ENCODE data around the gene PADI2.
"Not testable (repeated sequence)": the region's sequence is repeated elsewhere in the genome, so short reads cannot be mapped to it uniquely, and the experiment has no call there.

The PADI2 gene

DNA sequence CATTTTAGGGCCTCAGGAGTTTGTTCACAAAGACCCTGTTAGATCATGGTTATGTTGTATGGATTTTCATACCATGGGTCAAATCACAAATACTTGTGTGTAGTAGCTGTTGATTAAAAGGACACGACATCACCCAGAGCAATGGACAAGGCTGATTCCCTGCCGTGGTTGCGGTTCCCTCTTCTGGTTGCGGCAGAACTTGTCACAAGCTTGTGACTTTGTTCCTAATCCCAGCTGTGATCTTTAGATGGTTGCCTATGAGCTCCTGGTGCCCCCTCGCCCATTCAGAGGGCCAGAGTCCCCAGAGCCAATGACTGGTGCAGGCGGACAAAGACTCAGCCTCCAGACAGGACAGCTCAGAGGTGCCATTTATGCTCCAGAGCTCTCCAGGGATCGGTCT lies 53.6 kb downstream of the PADI2 start:
- Histone ChIP-seq H3K4me3 (ENCODE audit: low read length) (no peak overlapping the region), H3K27ac (ENCODE audit: low read depth, low read length) (no peak overlapping the region), H3K36me3 (ENCODE audit: insufficient read depth, low read length) (no peaks in the 10 kb centered on the region), H3K4me1 (ENCODE audit: insufficient read depth, low read length) (no peaks in the 10 kb centered on the region), H3K27me3 (ENCODE audit: insufficient read depth, low read length) (no peaks in the 10 kb centered on the region), H3K9me3 (ENCODE audit: insufficient read depth, low read depth, low read length) (peaks cover 6% of the 10 kb centered on the region; the same call in 1 of the 2 replicates), H3K9ac (ENCODE audit: low read depth, low read length) (no peak overlapping the region)
- 81% methylated on average over 7 of the region's 7 CpGs for WGBS

DNA sequence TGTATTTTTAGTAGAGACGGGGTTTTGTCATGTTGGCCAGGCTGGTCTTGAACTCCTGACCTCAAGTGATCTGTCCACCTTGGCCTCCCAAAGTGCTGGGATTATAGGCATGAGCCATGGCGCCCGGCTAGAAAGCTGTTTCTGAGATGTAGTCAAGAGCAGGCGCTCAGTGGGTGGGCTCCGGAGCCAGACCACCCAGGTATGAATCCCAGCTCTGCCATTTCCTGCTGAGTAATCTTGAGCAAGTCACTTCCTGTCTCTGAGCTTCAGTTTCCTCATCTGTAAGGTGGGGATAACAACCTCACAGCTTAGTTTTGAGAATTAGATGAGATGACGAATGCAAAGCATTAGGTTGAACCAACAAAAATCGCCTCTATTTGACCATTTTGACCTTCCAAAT lies 56.5 kb downstream of the PADI2 start:
- not testable (repeated sequence) for H3K27me3 ChIP-seq (ENCODE audit: insufficient read depth, low read length); H3K36me3 ChIP-seq (ENCODE audit: insufficient read depth, low read length); H3K27ac ChIP-seq (ENCODE audit: low read depth, low read length); H3K4me3 ChIP-seq (ENCODE audit: low read length); H3K9ac ChIP-seq (ENCODE audit: low read depth, low read length); H3K4me1 ChIP-seq (ENCODE audit: insufficient read depth, low read length); H3K9me3 ChIP-seq (ENCODE audit: insufficient read depth, low read depth, low read length)
- 77% methylated on average over 7 of the region's 7 CpGs for WGBS

DNA sequence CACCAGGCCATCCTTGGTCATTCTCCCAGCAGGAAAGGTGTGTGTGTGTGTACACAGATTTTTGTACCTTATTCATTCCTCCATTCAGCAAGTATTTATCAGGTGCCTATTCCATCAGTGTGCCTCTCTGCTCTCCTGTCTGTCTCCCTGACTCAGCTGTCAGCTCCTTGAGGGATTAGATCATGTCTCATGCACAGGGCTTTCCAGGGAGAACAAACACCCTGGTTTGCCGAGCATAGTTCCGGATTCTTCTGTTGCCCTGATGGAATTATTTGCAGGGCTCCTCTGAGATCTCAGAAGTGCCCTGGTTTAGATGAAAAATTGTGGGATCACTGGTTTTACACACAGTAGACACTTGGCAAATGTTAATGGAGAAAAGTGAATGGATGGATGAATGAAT lies 57.4 kb downstream of the PADI2 start:
- WGBS = 88% methylated on average over 2 of the region's 2 CpGs
- Histone ChIP-seq H3K9ac (ENCODE audit: low read depth, low read length) (no peak overlapping the region), H3K4me1 (ENCODE audit: insufficient read depth, low read length) (peaks cover 5% of the 10 kb centered on the region), H3K36me3 (ENCODE audit: insufficient read depth, low read length) (no peaks in the 10 kb centered on the region), H3K4me3 (ENCODE audit: low read length) (no peak overlapping the region), H3K27me3 (ENCODE audit: insufficient read depth, low read length) (no peaks in the 10 kb centered on the region), H3K27ac (ENCODE audit: low read depth, low read length) (no peak overlapping the region), H3K9me3 (ENCODE audit: insufficient read depth, low read depth, low read length) (peaks cover 6% of the 10 kb centered on the region; the same call in 1 of the 2 replicates)

DNA sequence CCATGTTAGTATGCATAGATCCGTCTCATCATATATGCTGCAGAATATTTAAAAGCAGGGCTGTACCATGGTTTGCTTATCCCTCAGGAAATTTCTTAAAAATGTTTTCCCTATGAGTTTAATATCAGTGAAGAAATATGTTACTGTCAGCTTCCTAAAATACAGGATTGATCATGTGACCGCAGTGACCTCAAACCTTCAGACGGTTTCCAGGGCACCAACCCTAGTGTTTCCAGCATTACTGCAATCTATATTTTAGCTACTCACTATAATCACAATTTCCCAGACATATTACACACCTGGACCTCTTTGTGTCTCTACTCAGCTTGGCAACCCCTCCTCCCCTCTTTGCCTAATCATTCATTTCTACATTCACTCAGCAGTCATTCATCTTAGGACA lies 57.8 kb downstream of the PADI2 start:
- Histone ChIP-seq H3K9ac (ENCODE audit: low read depth, low read length) (no peak overlapping the region), H3K27me3 (ENCODE audit: insufficient read depth, low read length) (no peaks in the 10 kb centered on the region), H3K9me3 (ENCODE audit: insufficient read depth, low read depth, low read length) (peaks cover 6% of the 10 kb centered on the region; the same call in 1 of the 2 replicates), H3K27ac (ENCODE audit: low read depth, low read length) (no peak overlapping the region), H3K4me1 (ENCODE audit: insufficient read depth, low read length) (peaks cover 5% of the 10 kb centered on the region), H3K4me3 (ENCODE audit: low read length) (no peak overlapping the region), H3K36me3 (ENCODE audit: insufficient read depth, low read length) (no peaks in the 10 kb centered on the region)
- 95% methylated on average over 3 of the region's 3 CpGs for WGBS

DNA sequence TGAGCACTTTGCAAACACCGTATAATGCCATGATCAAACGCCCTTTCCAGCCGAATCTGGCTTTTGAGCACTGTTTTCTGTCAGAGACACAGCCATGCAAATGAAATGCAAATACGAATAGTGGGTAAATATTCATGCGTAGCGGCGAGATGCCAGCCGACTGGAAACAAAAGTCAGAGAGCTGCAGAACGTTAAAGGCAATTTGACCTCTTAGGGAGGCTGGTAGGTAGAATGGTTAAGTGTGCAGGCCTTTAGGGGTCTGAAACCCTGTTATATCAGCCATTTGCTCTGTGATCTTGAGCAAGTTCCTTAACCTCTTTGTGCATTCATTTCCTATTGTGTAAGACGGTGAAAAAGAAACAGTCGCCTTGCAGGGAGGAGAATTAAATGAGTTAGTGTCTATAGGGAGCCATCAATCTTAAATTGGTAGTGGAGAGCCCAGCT lies 58.9 kb downstream of the PADI2 start:
- H3K4me1 ChIP-seq (ENCODE audit: insufficient read depth, low read length) = peaks cover 5% of the 10 kb centered on the region
- H3K4me3 ChIP-seq (ENCODE audit: low read length) = no peak overlapping the region
- no peaks in the 10 kb centered on the region for H3K27me3 ChIP-seq (ENCODE audit: insufficient read depth, low read length)
- WGBS = 42% methylated on average over 11 of the region's 11 CpGs
- H3K27ac ChIP-seq (ENCODE audit: low read depth, low read length) = no peak overlapping the region
- H3K9ac ChIP-seq (ENCODE audit: low read depth, low read length) = no peak overlapping the region
- peaks cover 3% of the 10 kb centered on the region; the same call in 1 of the 2 replicates for H3K9me3 ChIP-seq (ENCODE audit: insufficient read depth, low read depth, low read length)
- H3K36me3 ChIP-seq (ENCODE audit: insufficient read depth, low read length) = no peaks in the 10 kb centered on the region

DNA sequence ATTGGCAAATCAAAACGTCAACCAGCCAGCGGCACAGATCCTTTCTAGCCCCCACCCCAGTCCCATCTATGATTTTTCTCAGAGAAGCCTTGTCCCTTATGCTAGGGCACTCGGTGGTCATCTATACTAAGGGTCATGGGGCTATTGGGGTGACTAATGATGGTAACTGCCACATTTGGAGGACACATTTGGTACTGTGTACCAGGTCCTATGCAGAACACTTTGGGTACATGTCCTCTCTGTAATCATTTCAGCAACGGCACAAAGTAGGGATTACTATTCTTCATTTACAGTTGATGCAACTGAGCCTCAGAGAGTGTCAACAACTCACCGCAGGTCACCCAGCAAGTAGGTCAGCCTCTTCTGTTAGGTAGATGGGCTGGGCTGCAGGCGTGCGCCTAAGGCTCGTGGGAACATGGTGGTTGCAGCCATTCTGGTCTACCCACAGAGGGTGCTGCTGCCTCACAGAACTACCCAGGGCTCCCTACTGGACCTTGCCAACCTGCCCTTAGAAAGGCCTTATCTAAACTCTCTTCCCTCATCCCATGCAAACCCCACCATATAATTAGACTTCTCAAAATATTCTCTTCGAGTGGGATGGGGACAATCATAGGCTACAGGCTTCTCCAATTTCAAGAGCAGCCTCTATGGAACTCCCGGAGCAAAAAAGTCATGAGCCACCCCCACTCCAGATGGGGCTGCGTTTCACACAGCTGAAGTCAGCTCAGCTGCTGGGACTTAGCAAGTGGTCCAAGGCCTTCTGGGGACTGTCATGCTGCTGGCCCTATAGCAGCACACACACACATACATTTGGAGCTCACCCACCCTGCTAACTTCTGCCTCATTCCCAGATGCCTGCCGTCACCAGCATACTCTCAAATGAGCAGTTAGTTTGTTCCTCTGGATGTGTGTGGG lies 59.6 kb downstream of the PADI2 start:
- 50% methylated on average over 12 of the region's 12 CpGs for WGBS

DNA sequence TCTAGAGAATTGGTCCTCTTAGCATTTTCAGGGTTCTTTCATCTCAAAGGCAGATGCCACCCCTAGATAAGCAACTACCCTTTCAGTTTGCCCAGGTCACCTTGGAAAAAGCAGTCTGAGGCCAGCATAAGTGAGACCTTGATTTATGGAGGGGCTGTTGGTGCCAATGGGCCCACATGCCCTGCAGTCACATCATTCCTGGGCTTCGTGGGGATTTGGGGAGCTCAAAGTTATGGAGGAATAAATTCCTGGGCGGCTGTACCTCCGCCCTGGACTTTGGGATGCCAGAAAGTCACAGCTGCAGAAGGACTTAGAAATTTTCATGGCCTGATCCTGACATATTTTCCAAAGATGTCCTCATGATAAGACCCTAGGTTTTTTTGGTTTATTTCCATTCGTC lies 62.7 kb downstream of the PADI2 start:
- Histone ChIP-seq H3K27ac (ENCODE audit: low read depth, low read length) (no peak overlapping the region), H3K4me1 (ENCODE audit: insufficient read depth, low read length) (peaks cover 14% of the 10 kb centered on the region), H3K4me3 (ENCODE audit: low read length) (no peak overlapping the region), H3K9ac (ENCODE audit: low read depth, low read length) (no peak overlapping the region), H3K27me3 (ENCODE audit: insufficient read depth, low read length) (no peaks in the 10 kb centered on the region), H3K9me3 (ENCODE audit: insufficient read depth, low read depth, low read length) (no peaks in the 10 kb centered on the region), H3K36me3 (ENCODE audit: insufficient read depth, low read length) (peaks cover under 1% of the 10 kb centered on the region; the same call in 1 of the 2 replicates)
- whole genome bisulfite sequencing = 93% methylated on average over 4 of the region's 4 CpGs

More for the DNA sequence above, 59.6 kb downstream of the PADI2 start:
- Histone ChIP-seq H3K9ac (ENCODE audit: low read depth, low read length) (no peak overlapping the region), H3K27ac (ENCODE audit: low read depth, low read length) (no peak overlapping the region), H3K27me3 (ENCODE audit: insufficient read depth, low read length) (no peaks in the 10 kb centered on the region), H3K36me3 (ENCODE audit: insufficient read depth, low read length) (no peaks in the 10 kb centered on the region), H3K4me3 (ENCODE audit: low read length) (no peak overlapping the region), H3K9me3 (ENCODE audit: insufficient read depth, low read depth, low read length) (no peaks in the 10 kb centered on the region; the same call in 1 of the 2 replicates), H3K4me1 (ENCODE audit: insufficient read depth, low read length) (peaks cover 5% of the 10 kb centered on the region)

DNA sequence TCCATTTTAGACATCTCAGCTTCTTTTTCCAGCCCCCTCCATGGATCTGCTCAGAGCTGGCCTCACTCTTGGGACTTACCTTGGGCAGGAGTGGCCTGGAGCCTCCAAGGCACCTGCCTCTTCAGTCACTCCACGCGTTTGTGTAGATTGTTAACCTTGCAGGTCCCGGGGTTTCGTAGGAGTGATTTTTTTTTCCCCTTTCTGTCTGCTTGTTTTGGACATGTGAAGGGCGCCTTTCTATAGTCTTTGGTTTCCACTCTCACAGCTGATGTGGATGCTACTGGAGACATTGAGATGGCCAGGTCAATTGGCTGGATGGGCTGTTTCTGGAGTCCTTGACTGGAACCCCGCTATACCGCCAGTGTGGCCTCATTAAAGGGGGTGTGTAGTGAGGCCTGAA lies 63.5 kb downstream of the PADI2 start:
- Histone ChIP-seq H3K27ac (ENCODE audit: low read depth, low read length) (no peak overlapping the region), H3K9ac (ENCODE audit: low read depth, low read length) (no peak overlapping the region), H3K4me1 (ENCODE audit: insufficient read depth, low read length) (peaks cover 14% of the 10 kb centered on the region), H3K27me3 (ENCODE audit: insufficient read depth, low read length) (no peaks in the 10 kb centered on the region), H3K4me3 (ENCODE audit: low read length) (no peak overlapping the region), H3K9me3 (ENCODE audit: insufficient read depth, low read depth, low read length) (no peaks in the 10 kb centered on the region), H3K36me3 (ENCODE audit: insufficient read depth, low read length) (peaks cover 8% of the 10 kb centered on the region)
- WGBS = 93% methylated on average over 7 of the region's 7 CpGs

DNA sequence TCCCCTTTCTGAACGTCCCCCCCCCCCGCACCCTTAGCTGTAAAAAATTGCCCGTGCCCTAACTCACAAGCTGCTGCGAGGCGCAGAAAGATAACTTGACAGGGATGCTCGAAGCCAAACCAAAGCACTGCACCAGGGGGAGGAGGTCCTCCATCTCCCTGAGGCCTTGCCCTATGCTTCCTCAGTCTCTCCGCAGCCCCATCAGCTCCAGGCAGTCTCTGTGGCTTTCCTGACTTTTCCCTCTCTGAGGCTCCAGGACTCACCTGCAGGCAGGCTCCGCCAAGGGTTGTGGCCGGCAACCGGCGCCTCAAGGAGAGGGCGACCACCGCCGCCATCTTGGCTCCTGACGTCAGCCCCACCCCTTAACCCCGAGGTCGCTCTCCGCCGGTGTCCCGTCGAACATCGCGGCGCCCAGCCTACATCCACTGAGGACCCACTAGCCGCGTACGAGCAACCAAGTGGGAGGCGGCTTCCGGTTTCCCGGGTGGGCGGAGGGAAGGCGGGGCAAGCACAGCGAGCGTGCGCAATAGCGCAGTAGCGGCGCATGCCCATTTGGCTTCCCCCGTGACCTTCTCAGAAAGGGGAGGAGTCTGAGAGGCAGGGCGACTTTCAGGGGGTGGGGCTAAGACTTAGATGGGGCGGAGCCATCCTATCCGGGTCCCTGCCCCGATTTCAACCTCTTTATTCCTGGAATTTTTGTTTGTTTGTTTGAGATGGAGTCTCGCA lies 65.4 kb downstream of the PADI2 start, which contains the start of gene SDHB:
Gene SDHB (minus strand): TSS at position 348 of the 726 bp plus-strand sequence. CDS start 13 bp downstream, at position 335.
- peak within 1 kb of the TSS; percentile 62; the same call in 1 of the 2 replicates for H3K27ac ChIP-seq (ENCODE audit: low read depth, low read length)
- peaks cover 26% of the 10 kb centered on the region for H3K36me3 ChIP-seq (ENCODE audit: insufficient read depth, low read length)
- no peaks in the 10 kb centered on the region for H3K9me3 ChIP-seq (ENCODE audit: insufficient read depth, low read depth, low read length)
- WGBS = under 1% methylated on average over 44 of the region's 44 CpGs
- H3K4me3 ChIP-seq (ENCODE audit: low read length) = peak within 1 kb of the TSS; percentile 95
- no peaks in the 10 kb centered on the region for H3K27me3 ChIP-seq (ENCODE audit: insufficient read depth, low read length)
- H3K9ac ChIP-seq (ENCODE audit: low read depth, low read length) = peak within 1 kb of the TSS; percentile 75
- peaks cover 9% of the 10 kb centered on the region; the same call in 1 of the 2 replicates for H3K4me1 ChIP-seq (ENCODE audit: insufficient read depth, low read length)

DNA sequence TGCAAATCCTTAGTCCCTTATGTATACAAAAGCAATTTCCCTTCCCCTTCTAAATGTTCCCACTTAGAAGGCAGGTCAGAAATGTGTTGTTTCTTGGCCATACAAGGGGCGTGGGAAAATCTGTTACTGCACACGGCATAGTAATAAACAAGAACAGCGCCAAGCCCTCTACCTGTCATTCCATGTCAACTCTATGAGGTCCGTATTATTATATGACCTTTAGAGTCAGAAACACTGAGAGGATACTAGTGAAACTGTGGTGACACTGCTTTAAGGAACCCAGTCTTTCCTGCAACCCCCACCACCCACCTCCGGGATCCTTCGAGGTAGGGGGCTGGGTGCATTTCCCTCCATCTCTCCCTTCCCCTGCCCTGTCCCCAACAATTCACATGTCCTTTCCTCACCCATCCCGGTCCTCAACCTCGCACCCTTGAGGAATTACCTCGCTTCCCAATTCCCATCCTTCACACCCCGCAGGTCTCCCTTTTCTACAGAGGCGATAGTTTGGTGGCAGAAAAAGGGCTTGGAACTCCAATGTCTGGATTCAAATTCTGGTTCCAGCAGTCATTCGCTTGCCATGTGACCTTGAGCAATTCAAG lies 66.1 kb downstream of the PADI2 start:
- Histone ChIP-seq H3K4me1 (ENCODE audit: insufficient read depth, low read length) (peaks cover 9% of the 10 kb centered on the region; the same call in 1 of the 2 replicates), H3K27me3 (ENCODE audit: insufficient read depth, low read length) (no peaks in the 10 kb centered on the region), H3K27ac (ENCODE audit: low read depth, low read length) (no peak overlapping the region; the same call in 1 of the 2 replicates), H3K9me3 (ENCODE audit: insufficient read depth, low read depth, low read length) (no peaks in the 10 kb centered on the region), H3K4me3 (ENCODE audit: low read length) (peak overlapping the region; percentile 95), H3K9ac (ENCODE audit: low read depth, low read length) (peak overlapping the region; percentile 75), H3K36me3 (ENCODE audit: insufficient read depth, low read length) (peaks cover 26% of the 10 kb centered on the region)
- WGBS = 10% methylated on average over 12 of the region's 12 CpGs

All from HUES64 (cell line).